ENCODE measurements around the gene CAB39L.

CAB39L gene

DNA sequence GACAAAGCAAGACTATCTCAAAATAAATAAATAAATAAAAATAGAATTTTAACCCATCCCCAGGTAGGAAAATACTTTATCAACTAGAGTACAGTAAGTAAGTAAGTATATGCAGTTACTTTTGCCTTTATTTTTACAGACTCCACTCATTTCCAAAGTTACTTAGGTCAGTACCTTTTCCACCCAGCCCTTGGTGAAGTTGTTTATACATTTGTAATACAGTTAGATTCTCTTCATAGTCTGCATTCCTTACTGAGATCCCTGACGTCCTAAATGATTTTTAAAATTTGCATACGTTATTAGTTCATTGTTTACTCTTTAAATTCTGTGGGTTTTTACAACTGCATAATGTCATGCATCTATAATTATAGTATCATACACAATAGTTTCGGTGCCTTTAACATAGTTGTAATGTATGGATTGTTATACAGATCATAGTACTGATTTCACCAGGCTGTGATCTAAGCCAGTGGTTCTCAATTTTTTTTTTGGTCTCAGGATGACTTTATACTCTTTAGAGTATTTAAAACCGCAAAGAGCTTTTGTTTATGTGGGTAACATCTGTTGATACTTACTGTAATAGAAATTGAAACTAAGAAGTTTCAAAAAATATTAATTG, 10.6 kb upstream of the CAB39L start:
- TF ChIP-seq CTCF (conservative IDR thresholded peaks at IDR 0.05; ENCODE audit: control insufficient read depth, insufficient read depth, low read depth, low read length) = no peak
- H3K4me3 ChIP-seq (ENCODE audit: control insufficient read depth, low read depth, low read length) = no peak overlapping the region
- peak; percentile 55 for DNase-seq (ENCODE audit: low read depth)

GRCh38 chr13:49453465-49453864, 9.6 kb upstream of the CAB39L start:
- H3K4me3 ChIP-seq (ENCODE audit: control insufficient read depth, low read depth, low read length) = no peak overlapping the region
- DNase-seq (ENCODE audit: low read depth) = no peak
- TF ChIP-seq CTCF (conservative IDR thresholded peaks at IDR 0.05; ENCODE audit: control insufficient read depth, insufficient read depth, low read depth, low read length) = no peak

GRCh38 chr13:49452725-49453457, 9.0 kb upstream of the CAB39L start:
- no peak for DNase-seq (ENCODE audit: low read depth)
- no peak for TF ChIP-seq CTCF (conservative IDR thresholded peaks at IDR 0.05; ENCODE audit: control insufficient read depth, insufficient read depth, low read depth, low read length)

DNA sequence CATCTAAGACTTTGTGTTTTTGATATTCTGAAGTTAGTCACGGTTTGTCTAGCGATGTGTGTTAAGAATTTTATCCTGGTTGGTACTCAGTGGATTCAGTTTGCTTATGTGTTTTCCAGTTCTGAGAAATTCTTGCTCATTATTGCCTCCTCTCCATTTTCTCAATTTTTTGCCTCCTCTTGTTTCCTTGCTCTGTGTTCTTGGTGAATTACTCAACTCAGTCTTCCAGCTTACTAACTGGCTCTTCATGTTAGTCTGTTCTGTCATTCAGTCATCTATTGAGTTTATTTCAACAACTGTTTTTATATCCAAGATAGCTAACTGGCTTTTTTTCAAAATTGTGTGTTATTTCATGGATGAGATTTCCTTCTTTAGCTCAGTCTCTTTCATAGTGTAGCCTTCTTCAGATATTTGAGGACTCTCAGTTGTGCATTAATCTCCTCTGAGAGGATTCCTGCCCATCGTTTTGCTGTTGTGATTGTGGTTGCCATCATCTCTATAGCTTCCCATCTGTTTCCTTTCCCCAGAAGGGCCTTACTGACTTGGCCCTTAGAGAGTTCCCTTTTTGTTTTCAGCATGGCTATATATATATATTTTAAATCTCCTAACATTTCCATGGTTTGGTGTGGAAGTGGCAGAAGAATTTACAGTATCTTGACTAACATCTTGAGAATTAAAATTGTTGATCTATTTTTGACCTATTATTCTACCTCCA, 6.4 kb upstream of the CAB39L start:
- DNase-seq (ENCODE audit: low read depth) = no peak
- no peak for TF ChIP-seq CTCF (conservative IDR thresholded peaks at IDR 0.05; ENCODE audit: control insufficient read depth, insufficient read depth, low read depth, low read length)
- H3K4me3 ChIP-seq (ENCODE audit: control insufficient read depth, low read depth, low read length) = no peak overlapping the region

More at GRCh38 chr13:49452725-49453457, 9.0 kb upstream of the CAB39L start:
- H3K4me3 ChIP-seq (ENCODE audit: control insufficient read depth, low read depth, low read length) = no peak overlapping the region

- DNase-seq (ENCODE audit: low read depth) = no peak
- H3K4me3 ChIP-seq (ENCODE audit: control insufficient read depth, low read depth, low read length) = no peak overlapping the region
- TF ChIP-seq CTCF (conservative IDR thresholded peaks at IDR 0.05; ENCODE audit: control insufficient read depth, insufficient read depth, low read depth, low read length) = no peak
These were observed 4.9 kb upstream of the CAB39L start for GRCh38 chr13:49448753-49449152.

DNA sequence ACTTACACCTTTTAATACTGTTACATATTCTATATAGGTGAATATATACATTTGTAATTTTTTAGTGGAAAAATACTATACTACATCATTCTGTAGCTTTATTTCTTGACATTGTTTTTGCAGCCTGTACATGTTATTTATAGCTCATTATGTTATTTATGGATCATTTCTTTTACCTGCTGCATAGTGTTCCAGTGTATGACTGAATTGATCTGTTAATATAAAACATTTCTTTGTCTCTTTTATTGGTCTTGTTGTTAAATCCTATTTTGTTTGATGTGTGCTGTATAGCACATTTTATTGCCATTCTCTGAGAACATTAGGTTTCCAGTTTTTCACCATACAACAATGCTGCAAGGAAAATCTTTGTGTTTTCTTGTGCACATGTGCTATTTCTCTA, 2.6 kb upstream of the CAB39L start:
- H3K4me3 ChIP-seq (ENCODE audit: control insufficient read depth, low read depth, low read length) = no peak overlapping the region
- DNase-seq (ENCODE audit: low read depth) = no peak

More for the DNA sequence above, 2.6 kb upstream of the CAB39L start:
- TF ChIP-seq CTCF (conservative IDR thresholded peaks at IDR 0.05; ENCODE audit: control insufficient read depth, insufficient read depth, low read depth, low read length) = no peak

All from fibroblast of mammary gland (primary cell).